ENCODE results near the gene SNX22. TPM values are rescaled to one million over a fixed set of nuclear protein-coding genes. Genes with fewer than 3 reads are reported as not detected.

The SNX22 gene
- total and polyA plus RNA-seq, 9 of the 15 experiments (the other 6 are each of a cell fraction or from before 2014, with no cell fraction given): 0.91 to 3.0 (median 2.0) TPM

DNA sequence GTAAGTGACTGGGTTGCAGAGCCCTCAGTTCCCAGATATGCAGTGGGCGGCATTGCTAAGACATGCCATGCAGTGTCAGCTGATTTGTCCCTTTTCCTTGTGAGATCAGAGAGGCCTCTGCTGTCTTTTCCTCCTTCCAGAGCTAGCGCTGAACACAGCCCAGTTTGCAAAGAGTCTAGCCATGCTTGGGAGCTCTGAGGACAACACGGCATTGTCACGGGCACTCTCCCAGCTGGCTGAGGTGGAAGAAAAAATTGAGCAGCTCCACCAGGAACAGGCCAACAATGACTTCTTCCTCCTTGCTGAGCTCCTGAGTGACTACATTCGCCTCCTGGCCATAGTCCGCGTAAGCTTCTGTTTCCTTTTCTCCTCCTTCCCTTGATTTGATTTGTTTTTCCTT, 20.0 kb upstream of the SNX22 start (continued):
- no peak for TF ChIP-seq PHF20 (IDR thresholded peaks at IDR 0.05; ENCODE audit: partially characterized antibody)
- TF ChIP-seq GATA2 (CRISPR knock-in tag; IDR thresholded peaks at IDR 0.05): no peak
- TF ChIP-seq, protein P1, sequence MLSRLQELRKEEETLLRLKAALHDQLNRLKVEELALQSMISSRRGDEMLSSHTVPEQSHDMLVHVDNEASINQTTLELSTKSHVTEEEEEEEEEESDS (CRISPR knock-in tag; IDR thresholded peaks at IDR 0.05): no peak
- TF ChIP-seq SIX5 (IDR thresholded peaks at IDR 0.05; ENCODE audit: borderline replicate concordance in 1 of 2, insufficient read depth in 1 of 2, low read depth in 1 of 2, low read length in 2 of 2): no peak

DNA sequence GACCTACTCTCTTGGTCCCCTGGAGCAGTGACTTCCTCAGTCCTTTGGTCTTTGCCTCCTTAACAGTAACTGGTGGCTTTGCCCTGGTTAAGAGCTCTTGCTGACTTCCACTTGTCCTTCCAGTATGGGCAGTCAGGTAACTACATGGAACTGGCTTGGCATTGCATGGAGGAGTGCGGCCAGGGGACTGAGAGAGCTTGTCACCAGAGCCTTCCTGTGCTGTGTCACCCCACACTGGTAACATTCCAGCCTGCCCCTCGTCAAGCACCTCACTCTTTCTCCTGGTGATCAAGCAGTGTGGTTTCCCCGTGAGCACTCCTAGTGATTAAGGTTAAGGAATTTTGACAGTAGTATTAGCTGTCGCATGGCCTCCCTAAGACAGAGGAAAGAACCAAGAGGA, 19.3 kb upstream of the SNX22 start:
- no peak for ATAC-seq
- WGBS (ENCODE audit: insufficient coverage, low coverage, missing lambda C conversion rate): 84% methylated on average over 4 of the region's 4 CpGs

More for the DNA sequence above, 19.3 kb upstream of the SNX22 start:
- Histone ChIP-seq H4K20me1 (replicated peaks; ENCODE audit: control insufficient read depth, insufficient read depth, low read length) (no peaks in the 10 kb centered on the region; the same call in 1 of the 2 replicates), H3K27me3 (ENCODE audit: control insufficient read depth in 2 of 2, insufficient read depth in 2 of 2, low read length in 2 of 2) (no peaks in the 10 kb centered on the region), H3K9me3 (replicated peaks; ENCODE audit: control insufficient read depth, insufficient read depth, low read depth, low read length) (no peaks in the 10 kb centered on the region), H3K79me2 (ENCODE audit: control insufficient read depth, insufficient read depth, low read length) (no peaks in the 10 kb centered on the region), H3K9ac (ENCODE audit: insufficient read depth in 1 of 2, low read depth in 2 of 2, low read length in 2 of 2) (no peak overlapping the region), H3K9me1 (ENCODE audit: control insufficient read depth, insufficient read depth, low read length) (no peaks in the 10 kb centered on the region), H3K4me3 (no peak overlapping the region), H3K4me2 (ENCODE audit: insufficient read depth, low read length) (no peak overlapping the region), H3K27ac (ENCODE audit: extremely low read depth, low read depth, low read length) (no peak overlapping the region), H3K36me3 (ENCODE audit: control insufficient read depth, insufficient read depth, low read length) (peaks cover 90% of the 10 kb centered on the region), H2AFZ (ENCODE audit: low read depth, low read length) (no peak overlapping the region), H3K4me1 (replicated peaks in 1 of 2; ENCODE audit: control insufficient read depth in 2 of 2, insufficient read depth in 2 of 2, low read length in 2 of 2) (peaks cover 0 to 6% of the 10 kb centered on the region in 2 experiments; a peak in 1 of 5 replicates)
- CTCF ChIA-PET (ENCODE audit: low intra/inter-chr PET ratio): no interaction called here
- no TSS peak for BruUV-seq (replicated peaks)
- FAIRE-seq (no peak), DNase-seq (ENCODE audit: extremely low read depth in 1 of 4, low spot score in 3 of 4) (no peak)
- POLR2A ChIA-PET: interaction anchor here (0.7 to 5.9 kb wide), 4 partner anchors 9 to 19 kb away, joined by 3 to 34 read pairs (median 4); no protein-coding TSS in a partner anchor
- intact Hi-C loops (cut with micrococcal nuclease): no loop called here
- no peak for TF ChIP-seq KLF16 (IDR thresholded peaks at IDR 0.05)
- TF ChIP-seq TFAM (CRISPR knock-in tag; conservative IDR thresholded peaks at IDR 0.05): no peak
- TF ChIP-seq CEBPG (CRISPR knock-in tag; IDR thresholded peaks at IDR 0.05): no peak
- TF ChIP-seq CEBPG (tag; conservative IDR thresholded peaks at IDR 0.05 in 1 of 2, IDR thresholded peaks at IDR 0.05 in 1 of 2): no peak
- TF ChIP-seq, protein P2, sequence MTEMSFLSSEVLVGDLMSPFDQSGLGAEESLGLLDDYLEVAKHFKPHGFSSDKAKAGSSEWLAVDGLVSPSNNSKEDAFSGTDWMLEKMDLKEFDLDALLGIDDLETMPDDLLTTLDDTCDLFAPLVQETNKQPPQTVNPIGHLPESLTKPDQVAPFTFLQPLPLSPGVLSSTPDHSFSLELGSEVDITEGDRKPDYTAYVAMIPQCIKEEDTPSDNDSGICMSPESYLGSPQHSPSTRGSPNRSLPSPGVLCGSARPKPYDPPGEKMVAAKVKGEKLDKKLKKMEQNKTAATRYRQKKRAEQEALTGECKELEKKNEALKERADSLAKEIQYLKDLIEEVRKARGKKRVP (CRISPR knock-in tag; IDR thresholded peaks at IDR 0.05): no peak
- in situ Hi-C loops (cut with MboI): no loop called here

Measured in K562 (cell line).